AG09319 (cell line): ENCODE data around the gene GRAMD2A.

Experiments used
- DNase-seq: peaks from one replicate; pipeline ENCODE4 v3.0.0-alpha.2; 2010; ENCODE audit warnings: low read depth; ENCODE audit errors: extremely low read depth
- TF ChIP-seq, protein P1 (sequence below): IDR thresholded peaks from 2 replicates; pipeline ENCODE4 v1.5.1; 2011; ENCODE audit warnings: low read depth, mild to moderate bottlenecking, inconsistent platforms, low read length, moderate library complexity

The GRAMD2A gene

DNA sequence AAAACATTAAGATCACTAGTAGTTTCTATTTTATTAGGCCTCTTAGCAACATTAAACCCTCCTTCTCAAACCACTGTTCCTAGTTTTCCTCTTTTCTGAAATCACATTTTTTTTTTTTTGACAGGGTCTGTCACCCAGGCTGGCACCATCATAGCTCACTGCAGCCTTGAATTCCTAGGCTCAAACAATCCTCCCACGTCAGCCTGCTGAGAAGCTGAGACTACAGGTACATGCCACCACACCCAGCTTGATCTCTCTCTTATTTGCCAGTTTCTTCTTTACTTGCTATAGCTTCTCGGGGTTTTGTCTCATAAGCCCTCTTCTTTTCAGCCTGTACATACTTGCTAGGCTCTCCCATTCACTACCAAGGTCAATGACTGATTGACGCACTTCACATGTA is 51.4 kb downstream of the GRAMD2A start:
- TF ChIP-seq, protein P1, sequence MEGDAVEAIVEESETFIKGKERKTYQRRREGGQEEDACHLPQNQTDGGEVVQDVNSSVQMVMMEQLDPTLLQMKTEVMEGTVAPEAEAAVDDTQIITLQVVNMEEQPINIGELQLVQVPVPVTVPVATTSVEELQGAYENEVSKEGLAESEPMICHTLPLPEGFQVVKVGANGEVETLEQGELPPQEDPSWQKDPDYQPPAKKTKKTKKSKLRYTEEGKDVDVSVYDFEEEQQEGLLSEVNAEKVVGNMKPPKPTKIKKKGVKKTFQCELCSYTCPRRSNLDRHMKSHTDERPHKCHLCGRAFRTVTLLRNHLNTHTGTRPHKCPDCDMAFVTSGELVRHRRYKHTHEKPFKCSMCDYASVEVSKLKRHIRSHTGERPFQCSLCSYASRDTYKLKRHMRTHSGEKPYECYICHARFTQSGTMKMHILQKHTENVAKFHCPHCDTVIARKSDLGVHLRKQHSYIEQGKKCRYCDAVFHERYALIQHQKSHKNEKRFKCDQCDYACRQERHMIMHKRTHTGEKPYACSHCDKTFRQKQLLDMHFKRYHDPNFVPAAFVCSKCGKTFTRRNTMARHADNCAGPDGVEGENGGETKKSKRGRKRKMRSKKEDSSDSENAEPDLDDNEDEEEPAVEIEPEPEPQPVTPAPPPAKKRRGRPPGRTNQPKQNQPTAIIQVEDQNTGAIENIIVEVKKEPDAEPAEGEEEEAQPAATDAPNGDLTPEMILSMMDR = no peak
- no peak for DNase-seq

DNA sequence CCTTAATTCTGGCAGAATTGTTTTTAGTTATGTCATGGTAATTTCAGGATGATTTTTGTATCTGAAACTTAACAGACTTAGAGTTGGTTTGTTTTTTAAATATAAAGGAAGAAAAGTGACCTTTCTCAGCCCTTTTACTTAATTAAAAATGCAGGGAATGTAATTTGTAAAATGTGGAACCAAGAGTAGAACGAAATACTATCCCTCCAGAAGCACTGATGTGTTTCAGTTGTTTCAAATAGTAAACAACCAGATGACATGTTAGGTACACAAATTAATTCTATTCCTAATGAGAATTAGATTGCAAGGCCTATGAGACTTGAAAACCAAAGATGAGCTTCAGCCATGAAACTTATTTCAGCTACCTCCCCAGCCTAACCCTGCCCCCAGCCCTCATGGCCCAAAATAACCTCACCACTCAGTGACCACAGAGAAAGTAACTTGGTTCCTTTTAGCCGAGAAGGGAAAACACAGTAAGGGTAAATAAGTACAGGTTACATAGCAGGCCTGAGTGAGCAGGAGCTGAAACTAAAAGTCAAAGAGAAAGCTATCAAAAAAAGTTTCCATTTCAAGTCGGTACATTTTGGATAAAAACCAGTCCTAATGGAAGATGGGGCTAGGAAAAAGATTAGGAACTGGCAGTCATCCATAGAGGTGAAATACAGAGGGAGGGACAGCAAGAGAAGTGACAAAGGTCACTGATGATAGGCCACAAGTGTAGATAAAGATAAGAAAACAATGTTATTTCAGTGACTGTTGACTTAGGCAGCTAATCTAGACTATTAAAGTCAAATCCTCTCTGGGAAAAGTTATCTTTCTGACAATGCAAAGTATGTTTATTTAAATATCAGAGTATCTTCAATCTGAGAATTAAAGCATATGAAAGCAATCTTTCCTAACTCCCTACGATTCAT is 56.2 kb downstream of the GRAMD2A start:
- no peak for DNase-seq

DNA sequence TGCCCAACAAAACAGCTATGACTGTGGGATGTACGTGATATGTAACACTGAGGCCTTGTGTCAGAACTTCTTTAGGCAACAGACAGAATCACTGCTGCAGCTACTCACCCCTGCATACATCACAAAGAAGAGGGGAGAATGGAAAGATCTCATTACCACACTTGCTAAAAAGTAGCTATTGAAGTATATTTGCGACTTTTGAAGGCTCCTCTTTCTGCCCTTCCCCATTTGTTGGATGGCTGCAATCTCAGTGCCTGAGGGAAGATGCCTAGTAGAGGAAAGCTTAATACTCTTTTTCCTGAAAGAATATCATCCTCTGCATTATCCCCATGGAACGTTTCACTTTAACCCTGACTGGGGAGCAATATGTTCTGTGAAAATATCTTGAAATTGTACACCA is 57.5 kb downstream of the GRAMD2A start:
- TF ChIP-seq, protein P1 = no peak
- DNase-seq = no peak

More for the DNA sequence above, 56.2 kb downstream of the GRAMD2A start:
- TF ChIP-seq, protein P1 = no peak

DNA sequence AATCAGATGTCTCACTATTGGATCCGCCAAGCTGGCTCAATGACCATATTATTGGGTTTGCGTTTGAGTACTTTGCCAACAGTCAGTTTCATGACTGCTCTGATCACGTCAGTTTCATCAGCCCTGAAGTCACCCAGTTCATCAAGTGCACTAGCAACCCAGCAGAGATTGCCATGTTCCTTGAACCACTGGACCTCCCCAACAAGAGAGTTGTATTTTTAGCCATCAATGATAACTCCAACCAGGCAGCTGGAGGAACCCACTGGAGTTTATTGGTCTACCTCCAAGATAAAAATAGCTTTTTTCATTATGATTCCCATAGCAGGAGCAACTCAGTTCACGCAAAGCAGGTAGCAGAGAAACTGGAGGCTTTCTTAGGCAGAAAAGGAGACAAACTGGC is 57.9 kb downstream of the GRAMD2A start:
- TF ChIP-seq, protein P1 = no peak
- DNase-seq = no peak

DNA sequence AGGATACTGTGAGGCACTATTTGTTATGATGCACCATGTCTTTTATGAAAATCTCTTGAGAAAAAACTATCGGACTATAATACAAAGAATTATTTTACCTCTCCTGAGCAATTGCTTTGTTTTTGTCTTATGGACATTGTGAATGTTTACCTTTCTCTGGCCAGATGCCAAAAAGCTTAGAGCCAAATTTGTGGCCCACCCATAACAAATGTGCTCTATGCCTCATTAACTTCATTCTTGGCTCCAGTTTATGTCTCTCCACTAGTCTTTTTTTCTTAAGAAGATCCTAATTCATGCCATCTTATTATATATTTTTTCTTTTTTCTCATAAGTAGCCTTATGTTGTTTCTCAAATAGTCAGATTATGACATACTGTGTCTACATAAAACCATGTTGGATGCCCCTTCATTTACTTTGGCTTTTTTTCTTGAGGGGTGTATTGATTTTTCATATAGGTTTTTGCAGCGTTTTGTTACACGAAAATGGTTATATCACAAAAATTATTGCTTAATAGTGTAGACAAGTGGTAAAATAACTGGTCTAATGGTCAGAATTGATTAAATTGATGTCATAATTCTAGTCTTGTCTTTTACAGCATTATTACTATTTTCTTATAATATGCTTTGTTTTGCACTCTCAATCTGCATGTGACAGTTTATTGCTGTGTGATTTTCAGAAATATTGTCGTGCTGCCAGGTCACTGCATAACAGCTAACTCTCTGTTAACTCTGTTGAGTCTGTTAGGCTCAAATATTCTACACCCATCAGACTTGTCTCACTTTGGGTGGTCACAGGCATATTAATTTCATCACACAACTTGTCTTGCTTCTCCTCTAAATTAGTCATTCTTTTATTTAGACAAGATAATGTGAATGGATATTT is 61.2 kb downstream of the GRAMD2A start:
- TF ChIP-seq, protein P1 = no peak
- no peak for DNase-seq

DNA sequence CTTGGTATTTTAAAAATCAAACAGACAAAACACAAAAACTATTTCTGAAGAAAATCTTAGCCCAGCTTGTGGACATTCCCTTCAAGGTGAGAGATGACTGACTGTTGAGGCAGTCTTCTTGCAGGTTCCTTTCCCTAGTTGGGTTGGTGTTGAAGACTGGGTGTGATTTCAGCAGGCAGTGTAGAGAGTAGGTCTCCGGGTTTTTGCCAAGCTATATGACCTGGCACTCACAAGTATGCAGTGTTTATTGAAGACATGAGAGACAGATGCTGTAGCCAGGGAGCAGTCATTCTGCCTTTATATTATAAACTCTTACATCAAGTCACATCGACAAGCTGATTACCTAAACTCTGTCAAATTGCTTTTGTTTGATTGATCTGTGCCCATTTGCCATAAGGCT is 61.9 kb downstream of the GRAMD2A start:
- DNase-seq = no peak
- TF ChIP-seq, protein P1 = no peak

DNA sequence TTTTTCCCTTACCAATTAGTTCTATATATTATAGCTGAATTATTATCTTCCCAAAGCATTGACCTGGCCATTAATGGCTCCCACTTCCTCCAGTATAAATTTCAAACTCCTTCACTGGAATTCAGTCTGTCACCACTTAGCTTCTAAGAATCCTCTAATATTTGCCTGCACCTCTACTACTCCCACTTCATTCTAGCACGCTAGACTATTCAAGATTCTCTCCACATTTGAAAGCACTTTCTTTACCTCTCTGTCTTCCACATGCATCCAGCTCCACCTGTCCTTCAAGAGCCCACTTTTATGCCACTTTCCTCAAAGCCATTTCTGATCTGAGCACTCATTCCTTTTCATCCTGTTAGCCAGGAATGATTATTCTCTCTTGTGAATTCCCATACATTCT is 64.4 kb downstream of the GRAMD2A start:
- DNase-seq = no peak
- TF ChIP-seq, protein P1 = no peak
